Activated effector memory CD4-positive, alpha-beta T cell treated with anti-CD3 and anti-CD28 coated beads, Interleukin-2, amount 50 U/mL, for 16 hours (primary cell): ENCODE data around the gene C1QTNF12.
A peak's percentile ranks its signal among the peaks of the same experiment; 100 is the strongest.

Source experiments
- DNase-seq: peaks from one replicate; pipeline ENCODE4 v3.0.0-alpha.2; 2020

C1QTNF12 gene

DNA sequence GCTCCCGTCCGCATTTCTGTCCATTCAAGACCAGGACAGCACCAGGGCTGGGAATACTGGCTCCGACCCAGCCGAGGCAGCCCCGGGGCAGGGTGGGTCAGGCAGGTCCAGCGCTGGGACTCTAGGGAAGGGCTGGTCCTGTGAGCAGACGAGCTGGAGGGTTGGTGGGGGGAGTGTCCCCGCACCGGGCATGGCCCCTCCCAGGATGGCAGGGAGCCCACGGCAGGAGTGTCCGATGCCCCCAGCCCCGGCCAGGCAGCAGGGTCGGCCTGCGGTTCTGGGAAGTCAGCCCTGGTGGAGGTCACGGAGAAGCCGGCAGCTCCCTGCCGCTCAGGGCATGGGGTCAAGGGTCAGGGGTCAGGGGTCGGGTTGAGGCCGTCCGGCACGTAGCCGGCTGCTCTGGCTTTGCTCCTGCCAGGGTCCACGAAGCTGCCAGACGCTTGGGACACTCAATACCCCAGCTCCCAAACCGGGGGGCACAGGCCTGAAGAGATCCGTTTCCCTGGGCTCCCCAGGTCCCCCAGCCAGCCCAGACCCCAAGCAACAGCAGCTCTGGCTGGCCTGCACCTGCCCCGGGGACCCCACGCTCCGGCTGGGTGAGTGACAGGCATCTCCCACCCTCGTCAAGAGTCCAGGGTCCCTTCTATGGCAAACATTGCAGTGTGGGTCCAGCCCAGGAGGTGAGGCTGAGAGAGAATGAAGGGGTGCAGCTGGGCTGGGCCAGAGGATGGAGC lies 6.7 kb downstream of the C1QTNF12 start:
- DNase-seq: no peak

DNA sequence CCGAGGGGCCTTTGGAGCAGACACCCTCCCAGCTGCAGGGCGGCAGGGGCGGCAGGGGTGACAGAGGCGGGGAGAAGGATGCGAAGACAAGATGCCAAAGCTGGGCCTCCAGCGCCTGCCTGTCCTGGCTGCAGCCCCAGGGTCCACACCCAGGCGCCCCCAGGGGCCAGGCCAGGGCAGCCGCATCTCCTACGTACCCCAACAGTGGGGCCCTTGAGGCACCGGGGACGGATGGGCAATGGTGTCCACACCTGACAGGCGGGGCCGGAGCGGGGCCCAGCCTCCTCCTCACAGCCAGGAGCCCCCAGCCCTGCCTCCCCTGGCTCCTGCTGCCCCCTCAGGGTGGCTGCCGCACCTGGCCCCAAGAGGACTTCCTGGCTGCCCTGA lies 7.3 kb downstream of the C1QTNF12 start:
- no peak for DNase-seq

DNA sequence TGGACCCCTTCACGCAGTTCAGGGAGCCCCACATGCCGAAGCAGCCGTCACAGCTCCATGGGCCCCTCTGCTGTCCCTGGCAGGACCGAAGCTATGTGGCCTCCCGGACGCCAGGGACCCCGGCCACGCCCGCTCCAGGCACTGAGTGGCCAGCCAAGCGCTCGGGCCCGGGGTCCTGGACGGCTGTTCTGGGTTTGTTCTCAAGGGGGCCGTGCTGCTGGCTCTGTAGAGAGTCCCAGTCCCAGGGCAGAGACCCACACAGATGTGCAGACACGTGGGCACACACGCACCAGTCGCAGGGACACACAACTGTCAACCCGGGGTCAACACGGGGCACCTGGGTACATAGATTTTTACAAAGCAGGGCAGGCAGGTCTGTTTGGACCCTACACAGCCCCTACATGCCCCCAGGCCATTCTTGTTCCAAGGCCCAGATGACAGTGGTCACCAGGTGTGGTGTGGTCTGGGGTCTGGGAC lies 7.8 kb downstream of the C1QTNF12 start:
- DNase-seq: no peak

DNA sequence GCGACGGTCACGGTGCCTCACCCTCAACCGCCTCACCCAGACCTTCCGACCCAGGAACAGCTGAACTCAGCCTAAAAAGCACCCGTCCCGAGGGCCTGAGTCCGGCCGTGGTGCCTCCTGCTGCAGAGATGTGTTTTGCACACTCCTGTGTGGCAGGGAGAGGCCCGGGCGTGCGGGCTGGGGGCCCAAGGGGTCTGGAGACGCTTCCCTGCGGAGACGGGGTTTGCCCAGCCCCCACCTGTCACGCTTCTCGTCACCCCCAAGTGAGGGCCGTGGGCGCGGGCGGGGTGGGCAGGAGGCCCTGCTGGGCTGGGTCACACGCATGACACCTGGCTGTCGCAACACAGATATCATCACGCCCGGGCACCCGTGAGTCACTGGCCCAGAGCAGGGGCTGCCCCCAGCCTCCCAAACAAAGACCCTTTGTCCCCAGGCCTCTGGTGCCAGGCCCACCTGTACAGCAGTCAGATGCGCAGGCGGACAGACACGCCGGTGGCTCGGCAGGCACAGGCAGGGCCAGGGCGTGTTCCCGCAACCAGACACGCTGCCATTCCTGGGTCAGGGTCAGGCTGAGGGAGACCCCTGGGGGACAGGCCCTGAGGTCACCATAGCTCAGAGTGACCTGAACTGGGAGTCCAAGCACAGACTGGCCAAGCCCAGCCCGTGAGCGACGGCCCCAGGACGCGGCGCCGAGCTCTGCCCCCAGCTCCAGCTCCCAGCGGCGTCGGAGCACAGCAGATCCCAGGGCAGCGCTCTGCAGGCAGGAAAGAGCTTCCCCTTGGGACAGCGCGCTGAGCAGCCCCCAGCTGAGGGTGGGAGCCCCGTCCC lies 8.4 kb downstream of the C1QTNF12 start:
- DNase-seq: no peak

DNA sequence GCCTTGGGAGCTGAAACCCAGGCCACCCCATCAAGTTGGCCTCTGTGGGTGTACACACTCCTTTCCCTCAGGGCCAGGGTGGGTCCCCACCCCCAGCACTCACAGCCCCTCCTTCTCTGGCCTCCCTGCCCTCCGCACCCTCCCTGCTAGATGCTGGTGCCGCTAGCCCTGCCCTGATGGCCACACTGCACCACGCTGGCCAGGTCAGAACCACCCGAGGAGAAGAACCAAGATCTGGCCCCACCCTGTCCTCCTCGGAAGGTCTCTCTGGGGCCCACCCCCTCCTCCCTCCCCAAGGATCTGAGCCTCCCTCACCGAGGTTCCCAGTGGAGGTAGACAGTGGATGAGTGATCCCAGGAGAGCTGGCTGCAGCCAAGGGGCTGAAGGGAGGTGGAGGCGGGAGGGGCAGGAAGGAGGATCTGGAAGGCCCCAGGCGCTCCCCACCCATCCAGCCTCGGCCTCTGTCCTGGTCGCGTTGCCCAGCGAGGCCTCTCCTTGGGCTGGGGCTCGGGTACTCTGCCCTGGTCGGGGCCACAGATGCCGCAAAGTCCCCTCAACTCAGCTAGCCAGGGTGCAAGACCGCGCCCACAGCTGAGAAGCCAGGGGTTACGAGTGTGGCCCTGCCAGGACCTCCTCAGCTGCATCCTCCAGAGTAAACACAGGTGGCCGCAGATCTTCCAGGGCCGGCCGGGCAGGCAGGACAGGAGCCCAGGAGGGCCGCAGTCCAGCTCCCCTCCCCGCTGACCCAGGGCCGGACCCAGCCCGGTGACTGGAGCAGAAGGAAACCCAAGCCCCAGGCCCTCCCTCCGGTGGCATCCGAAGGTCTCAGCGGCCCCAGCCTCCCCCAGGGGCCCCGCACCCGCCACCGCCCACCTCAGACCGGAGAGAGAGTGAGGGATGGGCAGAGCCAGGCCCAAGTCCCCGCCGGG lies 9.3 kb downstream of the C1QTNF12 start:
- no peak for DNase-seq

DNA sequence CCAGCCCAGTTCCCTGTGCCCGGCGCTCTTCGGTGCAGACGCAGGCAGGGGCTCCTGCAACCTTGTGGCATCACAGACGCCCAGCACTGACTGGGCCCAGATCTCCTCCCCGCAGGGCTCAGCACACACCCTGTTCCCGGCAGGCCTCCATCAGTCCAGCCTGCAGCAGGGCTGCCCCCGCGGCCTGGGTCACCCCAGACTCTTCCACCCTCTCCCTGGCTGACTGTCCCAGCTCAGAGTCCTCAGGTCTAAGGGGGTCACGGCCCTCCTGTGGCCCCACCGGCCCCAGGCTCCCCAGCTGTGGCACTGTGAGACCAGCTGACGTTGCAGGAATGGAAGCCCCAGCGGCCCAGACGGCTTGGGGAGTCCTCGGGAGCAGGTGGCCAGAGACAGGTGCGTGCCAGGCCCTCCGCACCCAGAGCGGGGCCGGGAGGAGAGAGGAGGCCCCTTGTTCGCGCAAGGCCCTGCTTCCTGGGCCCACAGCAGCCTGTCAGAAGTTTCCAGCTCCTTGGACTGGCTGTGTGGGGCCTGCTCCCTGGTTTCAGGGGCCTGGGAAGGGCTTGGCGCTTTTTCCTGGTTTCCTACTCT lies 10.3 kb downstream of the C1QTNF12 start:
- DNase-seq: no peak

DNA sequence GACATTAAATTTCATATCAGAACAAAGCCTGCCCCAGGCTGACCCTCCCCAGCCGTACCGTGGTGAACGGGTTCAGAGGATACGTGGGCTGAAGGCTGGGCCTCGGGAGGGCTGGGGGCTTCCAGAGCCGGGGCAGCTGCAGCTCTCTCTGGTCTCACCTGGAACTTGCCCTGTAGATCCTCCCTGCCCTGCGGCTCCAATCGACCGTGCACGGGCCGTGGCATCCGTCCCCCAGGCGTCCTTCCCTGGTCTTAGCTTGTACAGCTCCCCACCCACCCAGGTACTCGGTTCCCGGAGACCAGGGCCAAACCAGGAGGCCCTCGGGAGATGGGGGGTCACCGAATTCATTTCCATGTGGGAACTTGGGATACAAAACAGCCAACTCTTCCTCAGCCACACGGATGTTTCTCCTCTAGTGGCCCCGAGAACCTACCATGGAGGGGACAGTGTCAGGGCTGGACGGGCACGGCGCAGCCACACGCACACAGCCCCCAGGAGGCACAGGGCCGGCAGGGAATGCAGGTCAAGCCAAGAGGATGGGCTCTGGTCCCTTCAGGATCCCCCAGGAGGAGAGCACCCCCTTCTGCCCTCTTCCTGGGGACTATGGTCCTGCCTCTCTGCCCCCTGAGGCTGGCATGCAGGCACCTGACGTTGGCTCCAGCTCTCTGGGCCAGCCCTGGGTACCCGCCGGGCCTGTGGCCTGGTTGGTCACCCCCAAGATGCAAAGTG lies 11.3 kb downstream of the C1QTNF12 start:
- DNase-seq: no peak

DNA sequence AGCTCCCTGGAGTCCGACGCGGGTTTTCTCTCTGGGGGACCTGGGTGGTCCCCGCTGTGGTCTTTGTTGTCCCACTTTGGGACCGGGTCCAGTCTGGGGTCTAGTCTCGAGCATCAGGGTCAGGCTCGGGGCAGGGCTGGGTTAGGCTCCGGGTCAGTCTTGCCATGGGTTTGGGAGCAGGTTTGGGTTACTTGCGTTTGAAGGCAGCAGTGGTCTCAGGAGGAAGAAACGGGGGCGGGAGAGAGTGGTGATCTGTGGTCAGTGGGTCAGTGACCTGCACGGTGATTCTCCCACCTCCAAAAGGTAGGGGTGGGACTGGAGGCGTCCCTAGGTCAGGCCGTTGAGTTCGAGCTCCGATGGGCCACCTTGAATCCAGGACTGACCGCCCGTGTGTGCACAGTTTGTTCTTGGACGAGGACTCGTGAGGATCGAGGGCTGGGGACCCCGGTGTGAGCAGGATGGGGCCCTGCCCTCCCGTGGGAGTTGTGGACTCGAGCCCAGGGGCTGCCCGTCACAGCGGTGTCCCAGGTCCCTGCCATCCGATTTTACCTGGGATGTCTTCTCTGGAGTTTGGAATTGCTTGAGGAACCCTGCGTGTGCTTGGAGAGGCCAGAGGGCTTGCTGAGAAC lies 12.2 kb downstream of the C1QTNF12 start:
- DNase-seq: no peak

DNA sequence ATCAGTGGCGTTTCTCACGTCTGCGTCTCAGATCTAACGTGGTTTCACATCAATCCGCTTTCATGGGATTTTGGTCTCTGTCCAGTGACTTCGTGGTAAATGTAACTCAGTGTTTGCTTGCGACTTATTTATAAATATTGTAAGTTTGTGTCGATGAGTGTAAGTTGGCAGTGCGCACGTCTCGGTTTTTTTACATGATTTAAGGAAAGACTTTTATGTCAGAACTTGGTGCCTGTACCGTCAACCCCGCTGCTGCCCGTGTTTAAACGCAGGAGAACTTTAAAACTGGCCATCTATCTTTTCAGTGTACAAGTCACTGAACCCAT lies 13.0 kb downstream of the C1QTNF12 start:
- no peak for DNase-seq

DNA sequence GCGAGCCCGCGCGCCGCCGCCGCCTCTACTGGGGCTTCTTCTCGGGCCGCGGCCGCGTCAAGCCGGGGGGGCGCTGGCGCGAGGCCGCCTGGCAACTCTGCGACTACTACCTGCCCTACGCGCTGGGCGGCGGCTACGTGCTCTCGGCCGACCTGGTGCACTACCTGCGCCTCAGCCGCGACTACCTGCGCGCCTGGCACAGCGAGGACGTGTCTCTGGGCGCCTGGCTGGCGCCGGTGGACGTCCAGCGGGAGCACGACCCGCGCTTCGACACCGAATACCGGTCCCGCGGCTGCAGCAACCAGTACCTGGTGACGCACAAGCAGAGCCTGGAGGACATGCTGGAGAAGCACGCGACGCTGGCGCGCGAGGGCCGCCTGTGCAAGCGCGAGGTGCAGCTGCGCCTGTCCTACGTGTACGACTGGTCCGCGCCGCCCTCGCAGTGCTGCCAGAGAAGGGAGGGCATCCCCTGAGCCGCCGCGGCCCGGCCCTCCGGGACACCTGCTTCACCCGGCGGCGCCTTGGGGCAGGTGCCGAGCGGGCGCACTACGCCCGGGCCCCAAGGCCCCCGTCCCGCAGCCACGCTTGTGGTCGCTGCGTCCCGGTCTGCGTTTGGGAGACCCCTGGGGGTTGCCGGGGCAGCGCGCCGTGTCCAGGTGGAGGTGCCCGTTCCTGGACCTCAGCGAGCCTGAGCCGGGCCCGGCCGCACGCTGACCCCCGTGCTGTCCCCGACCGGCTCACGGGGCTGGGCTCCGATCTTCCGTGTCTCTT lies 13.5 kb downstream of the C1QTNF12 start:
- no peak for DNase-seq

DNA sequence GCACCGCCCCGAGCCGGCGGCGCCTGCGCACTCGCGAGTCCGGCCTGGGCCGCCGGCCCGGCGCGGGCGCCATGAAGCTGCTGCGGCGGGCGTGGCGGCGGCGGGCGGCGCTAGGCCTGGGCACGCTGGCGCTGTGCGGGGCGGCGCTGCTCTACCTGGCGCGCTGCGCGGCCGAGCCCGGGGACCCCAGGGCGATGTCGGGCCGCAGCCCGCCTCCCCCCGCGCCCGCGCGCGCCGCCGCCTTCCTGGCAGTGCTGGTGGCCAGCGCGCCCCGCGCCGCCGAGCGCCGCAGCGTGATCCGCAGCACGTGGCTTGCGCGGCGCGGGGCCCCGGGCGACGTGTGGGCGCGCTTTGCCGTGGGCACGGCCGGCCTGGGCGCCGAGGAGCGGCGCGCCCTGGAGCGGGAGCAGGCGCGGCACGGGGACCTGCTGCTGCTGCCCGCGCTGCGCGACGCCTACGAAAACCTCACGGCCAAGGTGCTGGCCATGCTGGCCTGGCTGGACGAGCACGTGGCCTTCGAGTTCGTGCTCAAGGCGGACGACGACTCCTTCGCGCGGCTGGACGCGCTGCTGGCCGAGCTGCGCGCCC lies 14.2 kb downstream of the C1QTNF12 start, which contains the start of gene B3GALT6:
TSS of gene B3GALT6 (plus strand) at position 30 of the 588 bp plus-strand sequence. CDS start at position 72, 42 bp downstream.
- no peak for DNase-seq

DNA sequence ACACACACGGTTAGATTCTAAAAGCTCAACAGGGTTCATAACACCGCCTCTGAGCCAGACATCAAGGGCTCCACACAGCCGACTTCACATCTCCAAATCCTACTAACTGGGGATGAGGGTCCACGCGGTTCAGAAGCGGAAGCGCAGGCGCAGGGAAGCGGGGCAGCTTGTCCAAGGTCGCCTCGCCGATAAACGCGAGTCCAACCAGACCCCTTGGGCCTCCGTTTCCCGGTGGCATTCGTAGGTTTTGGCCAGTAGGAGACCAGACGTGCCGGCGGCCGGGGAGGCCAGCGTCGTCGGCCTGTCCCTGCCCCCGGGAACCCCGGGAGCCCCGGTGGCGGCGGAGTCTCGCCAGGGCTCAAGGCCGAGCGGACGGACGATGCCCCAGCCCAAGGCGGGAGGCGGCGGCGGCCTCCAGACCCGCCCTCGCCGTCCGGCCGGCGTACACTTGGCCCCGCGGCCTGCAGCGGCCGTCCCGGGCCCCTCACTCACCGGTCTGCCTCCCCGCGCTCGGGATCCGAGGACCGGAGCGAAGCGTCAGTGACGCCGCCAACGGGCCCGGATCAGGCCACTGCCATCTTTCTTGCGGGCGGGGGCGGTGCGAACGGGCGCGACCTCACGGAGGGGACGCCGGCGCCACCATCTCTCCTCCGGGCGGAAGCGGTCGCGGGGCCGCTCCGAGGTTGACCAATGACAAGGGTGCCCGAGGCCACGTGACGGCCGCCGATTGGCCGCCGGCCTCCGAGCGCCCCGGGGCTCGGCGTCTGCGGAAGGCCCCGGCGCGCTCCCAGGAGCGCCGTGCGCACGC lies 14.9 kb downstream of the C1QTNF12 start, which contains the start of gene SDF4:
TSS of gene SDF4 (minus strand) at position 602 of the 808 bp plus-strand sequence. CDS start 3,229 bp downstream, outside the sequence.
- DNase-seq: peak; percentile 99

DNA sequence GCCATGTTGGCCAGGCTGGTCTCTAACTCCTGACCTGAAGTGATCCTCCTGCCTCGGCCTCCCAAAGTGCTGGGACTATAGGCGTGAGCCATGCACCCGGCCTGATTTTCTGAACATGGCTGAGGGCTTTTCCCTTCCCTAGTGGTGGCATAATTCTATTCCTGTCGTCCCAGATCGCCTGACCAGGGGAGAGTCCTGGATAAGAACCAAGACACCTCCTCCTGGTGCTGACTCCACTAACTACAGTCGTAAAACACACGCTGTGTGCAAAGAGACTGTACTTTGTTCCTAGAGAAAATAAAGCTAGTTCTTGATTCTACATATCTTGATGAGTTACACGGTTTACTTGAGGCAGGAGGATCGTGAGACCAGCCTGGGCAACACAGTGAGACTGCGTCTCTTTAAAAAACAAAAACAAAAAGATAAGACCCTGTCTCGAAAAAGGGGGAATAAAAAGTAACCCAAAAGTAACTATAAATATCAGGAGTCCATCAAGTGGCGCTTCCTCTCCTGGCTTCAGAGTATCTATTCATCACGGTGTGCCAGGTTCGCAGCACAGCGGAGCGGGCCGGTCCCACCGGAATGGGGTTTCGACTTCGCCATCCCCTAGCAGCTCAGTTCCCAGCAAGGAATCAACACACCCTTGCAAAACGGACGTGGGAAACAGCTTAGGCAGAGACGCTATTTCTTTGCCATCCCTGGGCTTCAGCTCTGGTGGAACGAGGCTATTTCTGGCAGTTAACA lies 15.7 kb downstream of the C1QTNF12 start:
- DNase-seq: peak; percentile 71

DNA sequence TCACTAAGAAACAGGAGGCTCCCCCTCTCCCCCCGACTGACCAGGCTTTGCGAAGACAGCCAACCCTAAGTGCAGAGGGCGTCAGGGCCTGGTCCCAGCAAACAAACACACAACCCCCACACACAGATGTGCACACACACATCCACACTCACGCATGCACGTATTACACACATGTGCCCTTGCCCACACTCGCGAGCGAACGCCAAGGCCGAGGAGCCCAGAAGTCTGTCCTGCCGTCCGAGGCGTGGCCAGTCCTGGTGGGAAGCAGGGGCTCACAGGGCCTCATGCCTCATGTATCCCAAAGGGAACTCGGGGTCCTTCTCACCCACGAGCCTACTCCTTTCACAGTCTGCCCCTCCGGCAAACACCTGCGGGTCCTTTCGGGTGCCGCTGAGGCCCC lies 16.8 kb downstream of the C1QTNF12 start:
- DNase-seq: no peak

DNA sequence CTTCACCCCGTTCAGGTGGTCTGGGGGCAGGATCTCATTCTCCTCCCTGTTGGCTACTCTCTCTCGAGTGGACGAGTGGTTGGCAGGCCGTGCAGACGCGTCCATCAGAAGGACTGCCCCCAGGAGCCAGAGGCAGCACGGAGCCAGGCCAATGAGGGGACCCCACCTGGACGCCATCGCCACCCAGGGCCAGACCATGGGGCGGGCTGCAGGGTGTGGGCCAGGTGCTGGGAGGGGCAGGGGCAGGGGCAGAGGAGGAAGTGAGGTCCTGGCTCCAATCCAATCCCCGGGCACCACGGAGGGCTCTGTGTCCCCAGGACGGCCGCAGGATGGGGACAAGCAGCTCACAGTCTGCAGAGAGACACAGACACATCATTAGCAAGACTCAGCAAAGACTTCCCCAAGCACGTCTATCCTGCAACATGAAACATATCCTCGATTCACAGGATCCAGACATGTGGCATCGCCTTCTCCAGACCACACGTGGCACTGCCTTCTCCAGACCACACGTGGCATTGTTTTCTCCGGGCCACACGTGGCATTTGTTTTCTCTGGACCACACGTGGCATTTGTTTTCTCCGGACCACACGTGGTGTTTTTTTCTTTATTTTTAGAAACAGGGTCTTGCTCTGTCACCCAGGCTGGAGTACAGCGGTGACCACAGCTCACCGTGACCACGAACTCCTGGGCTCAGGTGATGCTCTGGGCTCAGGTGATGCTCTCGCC lies 17.8 kb downstream of the C1QTNF12 start:
- no peak for DNase-seq

DNA sequence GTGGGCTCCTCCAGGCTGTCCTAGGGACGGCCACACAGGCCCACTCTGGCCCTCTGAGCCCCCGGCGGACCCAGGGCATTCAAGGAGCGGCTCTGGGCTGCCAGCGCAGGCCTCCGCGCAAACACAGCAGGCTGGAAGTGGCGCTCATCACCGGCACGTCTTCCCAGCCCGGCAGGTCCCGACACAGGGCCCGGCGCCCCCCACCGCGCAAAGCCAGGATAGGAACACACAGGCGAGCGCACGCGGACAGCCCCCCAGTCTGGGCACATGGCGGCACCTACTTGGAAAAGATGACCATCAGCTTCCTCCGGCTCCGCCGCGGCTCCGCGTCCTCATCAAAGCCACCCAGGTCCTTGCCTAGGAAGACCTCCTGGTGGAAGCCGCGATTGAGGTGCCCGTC lies 18.3 kb downstream of the C1QTNF12 start:
- DNase-seq: no peak

DNA sequence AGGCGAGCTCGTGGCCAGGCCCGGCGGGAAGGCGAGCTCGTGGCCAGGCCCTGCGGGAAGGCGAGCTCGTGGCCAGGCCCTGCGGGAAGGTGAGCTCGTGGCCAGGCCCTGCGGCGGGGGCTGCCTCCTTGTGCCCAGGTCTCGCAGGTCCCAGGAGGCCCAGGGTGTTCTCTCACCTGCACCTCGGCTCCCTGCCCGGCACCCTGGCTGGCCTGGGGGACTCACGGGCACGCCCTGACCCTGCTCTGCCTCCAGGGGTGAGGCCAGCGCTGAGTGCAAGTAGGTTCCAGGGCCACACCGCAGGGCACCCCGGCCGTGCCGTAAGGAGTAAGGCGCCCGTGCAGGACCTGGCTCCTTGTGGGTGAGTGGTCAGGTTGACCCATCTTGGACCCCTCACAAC lies 19.1 kb downstream of the C1QTNF12 start:
- DNase-seq: no peak
